AML-193 (cell line): ENCODE data around the gene MTR.

Experiments used
- DNase-seq, 2 experiments: peaks; one replicate each; lab custom pipeline; 2025; lab: John Stamatoyannopoulos, UW

Gene MTR

GRCh38 chr1:236952246-236953003, 157.3 kb downstream of the MTR start:
- DNase-seq = no peak

GRCh38 chr1:236953151-236953700, 158.1 kb downstream of the MTR start:
- no peak for DNase-seq
